SK-N-SH treated with all-trans-retinoic acid at 6 μM for 48 hours (cell line): Measurements from ENCODE around the gene CFAP74.

Source experiments
- ISL1 ChIP-seq: fragments of 250-450 bp; sonication (Bioruptor Pico); IDR thresholded peaks from 2 replicates; pipeline ENCODE4 v2.1.2; 2022; ENCODE audit warnings: mild to moderate bottlenecking, moderate library complexity
- OSR1 ChIP-seq: fragments of 250-450 bp; sonication (Bioruptor Pico); IDR thresholded peaks from 2 replicates; pipeline ENCODE4 v1.8.0; 2022; ENCODE audit warnings: moderate library complexity, mild to moderate bottlenecking, inconsistent platforms
- PATZ1 ChIP-seq: fragments of 250-450 bp; sonication (Bioruptor Pico); IDR thresholded peaks from 2 replicates; pipeline ENCODE4 v1.8.0; 2020; ENCODE audit warnings: mild to moderate bottlenecking, moderate library complexity, borderline replicate concordance
- TOX ChIP-seq: fragments of 250-450 bp; sonication (Bioruptor Pico); IDR thresholded peaks from 2 replicates; pipeline ENCODE4 v1.8.0; 2021; ENCODE audit warnings: mild to moderate bottlenecking, moderate library complexity, borderline replicate concordance
- ZC3H10 ChIP-seq: fragments of 250-450 bp; sonication (Bioruptor Pico); IDR thresholded peaks from 2 replicates; pipeline ENCODE4 v1.5.1; 2021; ENCODE audit warnings: mild to moderate bottlenecking, moderate library complexity
- ZFP3 ChIP-seq: fragments of 250-450 bp; sonication (Bioruptor Pico); IDR thresholded peaks from 2 replicates; pipeline ENCODE4 v1.5.0; 2020; ENCODE audit warnings: mild to moderate bottlenecking, moderate library complexity
- ZFP30 ChIP-seq: fragments of 450-650 bp; formaldehyde crosslinking; IDR thresholded peaks from 2 replicates; pipeline ENCODE4 v1.5.0; 2022; ENCODE audit warnings: mild to moderate bottlenecking, moderate library complexity
- TF ChIP-seq, protein P1 (sequence below): fragments of 250-450 bp; sonication (Bioruptor Pico); IDR thresholded peaks from 2 replicates; pipeline ENCODE4 v1.5.1; 2020; ENCODE audit warnings: low read depth, mild to moderate bottlenecking, moderate library complexity

- TF ChIP-seq, protein P1, sequence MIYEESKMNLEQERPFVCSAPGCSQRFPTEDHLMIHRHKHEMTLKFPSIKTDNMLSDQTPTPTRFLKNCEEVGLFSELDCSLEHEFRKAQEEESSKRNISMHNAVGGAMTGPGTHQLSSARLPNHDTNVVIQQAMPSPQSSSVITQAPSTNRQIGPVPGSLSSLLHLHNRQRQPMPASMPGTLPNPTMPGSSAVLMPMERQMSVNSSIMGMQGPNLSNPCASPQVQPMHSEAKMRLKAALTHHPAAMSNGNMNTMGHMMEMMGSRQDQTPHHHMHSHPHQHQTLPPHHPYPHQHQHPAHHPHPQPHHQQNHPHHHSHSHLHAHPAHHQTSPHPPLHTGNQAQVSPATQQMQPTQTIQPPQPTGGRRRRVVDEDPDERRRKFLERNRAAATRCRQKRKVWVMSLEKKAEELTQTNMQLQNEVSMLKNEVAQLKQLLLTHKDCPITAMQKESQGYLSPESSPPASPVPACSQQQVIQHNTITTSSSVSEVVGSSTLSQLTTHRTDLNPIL = no peak
- TF ChIP-seq TOX (no peak), PATZ1 (CRISPR knock-in tag) (no peak), ZFP30 (CRISPR knock-in tag) (no peak), ZC3H10 (CRISPR knock-in tag) (no peak), OSR1 (CRISPR knock-in tag) (no peak), ISL1 (no peak), ZFP3 (CRISPR knock-in tag) (no peak)
These were observed 25.5 kb downstream of the CFAP74 start for GRCh38 chr1:1978108-1978507.
